A673 (cell line): Measurements from ENCODE around the gene DNAJC16. TPM values are rescaled to one million over a fixed set of nuclear protein-coding genes. Genes with fewer than 3 reads are reported as not detected.

ENCODE experiments used
- BruUV-seq: library from RNA; stranded (reverse); fragments of 400-500 nt; replicated peaks from 2 replicates; lab custom pipeline; 2021; lab: Mats Ljungman, UMichigan
- CTCF ChIA-PET: fragments of 300-600 bp; sonication (Branson Sonifier 250); formaldehyde crosslinking; loops from one replicate; lab custom pipeline; 2022; ENCODE audit warnings: antibody characterized with exemption; lab: Charles Lee
- POLR2A ChIA-PET: fragments of 300-600 bp; sonication (Branson Sonifier 250); formaldehyde crosslinking; loops from one replicate; lab custom pipeline; 2022; ENCODE audit warnings: antibody characterized with exemption; ENCODE audit not compliant: low non-redundant PET; lab: Charles Lee
- DNase-seq: peaks from one replicate; pipeline ENCODE4 v3.0.0-alpha.2; 2015; ENCODE audit warnings: low spot score
- H3K27ac ChIP-seq: fragments of 200-600 bp; sonication (generic); 2 replicates; pipeline ENCODE4 v1.5.1; 2016; ENCODE audit warnings: mixed run types, low read depth, mild to moderate bottlenecking, mixed read lengths, antibody characterized with exemption, low read length; ENCODE audit not compliant: poor library complexity, severe bottlenecking
- H3K27me3 ChIP-seq: fragments of 200-600 bp; sonication (generic); replicated peaks from 2 replicates; pipeline ENCODE4 v1.6.1; 2017; ENCODE audit warnings: mixed run types, low read depth, mild to moderate bottlenecking, mixed read lengths, antibody characterized with exemption, low read length; ENCODE audit not compliant: insufficient read depth, poor library complexity
- H3K36me3 ChIP-seq: fragments of 200-600 bp; sonication (generic); 2 replicates; pipeline ENCODE4 v1.6.1; 2016; ENCODE audit warnings: mixed run types, mild to moderate bottlenecking, mixed read lengths, antibody characterized with exemption, low read length; ENCODE audit not compliant: insufficient read depth, poor library complexity, severe bottlenecking
- H3K4me1 ChIP-seq: fragments of 200-600 bp; sonication (generic); 2 replicates; pipeline ENCODE4 v1.6.1; 2017; ENCODE audit warnings: mixed run types, mild to moderate bottlenecking, mixed read lengths, antibody characterized with exemption, low read length; ENCODE audit not compliant: insufficient read depth, poor library complexity, severe bottlenecking
- H3K4me3 ChIP-seq: fragments of 200-600 bp; sonication (generic); 2 replicates; pipeline ENCODE4 v1.5.1; 2016; ENCODE audit warnings: low read depth, mixed run types, mild to moderate bottlenecking, mixed read lengths, low read length; ENCODE audit not compliant: poor library complexity, severe bottlenecking
- H3K9me3 ChIP-seq: fragments of 200-600 bp; sonication (generic); 2 replicates; pipeline ENCODE4 v1.6.1; 2016; ENCODE audit warnings: mixed run types, low read depth, mild to moderate bottlenecking, mixed read lengths, antibody characterized with exemption, low read length; ENCODE audit not compliant: poor library complexity, severe bottlenecking
- EZH2 ChIP-seq: fragments of 200-600 bp; sonication (generic); IDR thresholded peaks from 2 replicates; pipeline ENCODE4 v1.6.1; 2017; ENCODE audit warnings: borderline replicate concordance, low read depth, mild to moderate bottlenecking, mixed read lengths, antibody characterized with exemption, low read length; ENCODE audit not compliant: poor library complexity, severe bottlenecking
- intact Hi-C: fragments of 100-400 bp; cut with micrococcal nuclease; formaldehyde crosslinking; loops from one replicate; pipeline ENCODE4 v1.10.0; 2022; ENCODE audit not compliant: unreplicated experiment
- total RNA-seq: library from RNA; stranded (reverse); gene quantifications from 2 replicates; pipeline ENCODE4 v1.2.3, GENCODE V29; 2021
- TF ChIP-seq, protein P1 (sequence below): fragments of 300-800, 200-600 bp; sonication (generic); conservative IDR thresholded peaks from 2 replicates; pipeline ENCODE4 v1.5.1; 2017; ENCODE audit warnings: low read depth, mild to moderate bottlenecking, antibody characterized with exemption, low read length, moderate library complexity, mixed read lengths

Gene DNAJC16
- total RNA-seq, 1 experiment from 2014 or later = 17.1 TPM

DNA sequence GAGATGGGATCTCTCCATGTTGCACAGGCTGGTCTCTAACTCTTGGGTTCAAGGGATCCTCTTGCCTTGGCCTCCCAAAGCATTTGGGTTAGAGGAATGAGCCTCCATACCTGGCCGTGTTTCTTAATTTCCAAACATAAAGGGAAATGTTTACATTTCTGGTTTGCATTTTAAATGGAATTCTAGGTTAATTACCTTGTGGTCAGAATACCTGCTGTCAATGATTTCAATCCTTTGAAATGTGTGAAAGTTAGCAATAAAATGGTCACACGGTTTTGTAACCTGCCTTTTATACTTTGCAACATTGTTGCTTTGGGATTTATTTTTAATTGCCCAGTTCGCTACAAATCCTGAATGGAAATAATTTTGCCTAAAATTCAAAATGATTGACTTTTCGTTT lies 31.9 kb downstream of the DNAJC16 start:
- H3K4me1 ChIP-seq = no peaks in the 10 kb centered on the region
- DNase-seq = no peak
- no peak overlapping the region for H3K27ac ChIP-seq
- H3K9me3 ChIP-seq = no peaks in the 10 kb centered on the region
- no peak overlapping the region for H3K4me3 ChIP-seq
- ChIA-PET POLR2A (no interaction called here), CTCF (no interaction called here)
- no peaks in the 10 kb centered on the region for H3K27me3 ChIP-seq
- TF ChIP-seq, protein P1, sequence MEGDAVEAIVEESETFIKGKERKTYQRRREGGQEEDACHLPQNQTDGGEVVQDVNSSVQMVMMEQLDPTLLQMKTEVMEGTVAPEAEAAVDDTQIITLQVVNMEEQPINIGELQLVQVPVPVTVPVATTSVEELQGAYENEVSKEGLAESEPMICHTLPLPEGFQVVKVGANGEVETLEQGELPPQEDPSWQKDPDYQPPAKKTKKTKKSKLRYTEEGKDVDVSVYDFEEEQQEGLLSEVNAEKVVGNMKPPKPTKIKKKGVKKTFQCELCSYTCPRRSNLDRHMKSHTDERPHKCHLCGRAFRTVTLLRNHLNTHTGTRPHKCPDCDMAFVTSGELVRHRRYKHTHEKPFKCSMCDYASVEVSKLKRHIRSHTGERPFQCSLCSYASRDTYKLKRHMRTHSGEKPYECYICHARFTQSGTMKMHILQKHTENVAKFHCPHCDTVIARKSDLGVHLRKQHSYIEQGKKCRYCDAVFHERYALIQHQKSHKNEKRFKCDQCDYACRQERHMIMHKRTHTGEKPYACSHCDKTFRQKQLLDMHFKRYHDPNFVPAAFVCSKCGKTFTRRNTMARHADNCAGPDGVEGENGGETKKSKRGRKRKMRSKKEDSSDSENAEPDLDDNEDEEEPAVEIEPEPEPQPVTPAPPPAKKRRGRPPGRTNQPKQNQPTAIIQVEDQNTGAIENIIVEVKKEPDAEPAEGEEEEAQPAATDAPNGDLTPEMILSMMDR = no peak
- no peak for TF ChIP-seq EZH2
- intact Hi-C loops = no loop called here
- BruUV-seq = no TSS peak
- H3K36me3 ChIP-seq = peaks cover 17% of the 10 kb centered on the region

DNA sequence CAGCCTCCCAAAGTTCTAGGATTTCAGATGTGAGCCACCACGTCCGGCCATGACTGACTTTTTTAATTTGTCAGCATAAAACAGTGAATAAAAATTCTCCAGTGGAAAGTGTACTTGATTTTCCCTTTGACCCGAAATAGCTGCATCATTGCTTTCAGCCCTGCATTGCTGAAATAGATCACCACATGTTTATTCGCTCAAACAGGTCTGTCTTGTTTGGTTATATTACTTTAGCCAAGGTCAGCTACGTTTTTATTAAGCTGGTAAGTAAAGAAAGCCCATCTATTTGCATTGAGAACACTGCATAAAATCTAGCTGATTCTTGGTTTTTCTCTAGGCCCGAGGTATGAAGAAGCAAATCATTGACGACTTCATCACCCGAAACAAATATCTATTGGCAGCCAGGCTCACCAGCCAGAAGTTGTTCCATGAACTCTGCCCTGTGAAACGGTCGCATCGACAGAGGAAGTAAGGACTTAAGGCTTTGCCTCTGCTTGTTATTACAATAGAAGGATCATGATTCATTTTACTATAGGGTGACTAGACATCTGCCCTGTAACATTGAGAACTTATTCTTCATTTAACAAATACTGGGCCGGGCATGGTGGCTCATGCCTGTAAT lies 32.7 kb downstream of the DNAJC16 start:
- intact Hi-C loops = no loop called here

DNA sequence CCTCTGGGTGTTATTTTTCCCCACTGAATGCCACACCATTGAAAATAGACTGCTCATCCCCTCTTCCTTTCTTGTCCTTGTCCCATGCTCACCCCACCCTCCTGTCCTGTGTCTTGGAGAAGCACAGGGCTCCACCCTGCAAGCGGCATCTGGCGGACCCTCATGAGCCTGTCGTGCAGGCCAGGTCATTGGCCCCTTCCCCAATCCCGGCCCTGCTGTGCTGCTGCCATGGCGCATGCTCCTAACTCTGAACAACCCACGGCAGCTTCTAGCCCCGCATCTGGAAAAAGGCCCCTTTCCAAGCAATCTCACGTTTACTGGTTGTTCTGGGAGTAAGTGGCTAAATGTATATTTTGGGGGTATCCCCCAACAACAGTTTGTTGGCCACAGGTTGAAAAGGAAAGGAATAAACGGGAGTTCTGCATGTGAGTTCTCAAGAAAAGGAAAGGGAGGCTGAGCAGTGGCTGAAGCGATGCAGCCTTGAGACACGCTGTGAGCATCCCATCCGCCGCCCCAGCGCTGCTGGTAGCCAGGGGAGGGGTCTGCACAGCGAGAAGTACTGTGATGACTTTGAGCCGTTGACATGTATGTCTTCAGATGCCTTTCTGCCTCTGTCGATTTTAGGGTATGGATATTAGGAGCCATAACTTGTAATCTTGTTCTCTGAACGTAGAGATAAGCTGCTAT lies 41.9 kb downstream of the DNAJC16 start:
- ChIA-PET CTCF (no interaction called here), POLR2A (no interaction called here)
- H3K4me3 ChIP-seq = no peak overlapping the region
- H3K27ac ChIP-seq = no peak overlapping the region
- BruUV-seq = no TSS peak
- peaks cover 29% of the 10 kb centered on the region for H3K36me3 ChIP-seq
- no peak for DNase-seq
- intact Hi-C loops = no loop called here
- no peaks in the 10 kb centered on the region for H3K4me1 ChIP-seq
- H3K27me3 ChIP-seq = no peaks in the 10 kb centered on the region
- TF ChIP-seq EZH2 = no peak
- TF ChIP-seq, protein P1 = no peak
- no peaks in the 10 kb centered on the region for H3K9me3 ChIP-seq

More for the DNA sequence above, 32.7 kb downstream of the DNAJC16 start:
- no peak overlapping the region for H3K27ac ChIP-seq
- H3K4me1 ChIP-seq = no peaks in the 10 kb centered on the region
- ChIA-PET POLR2A (no interaction called here), CTCF (no interaction called here)
- no peak for DNase-seq
- H3K9me3 ChIP-seq = no peaks in the 10 kb centered on the region
- no peaks in the 10 kb centered on the region for H3K27me3 ChIP-seq
- no peak overlapping the region for H3K4me3 ChIP-seq
- peaks cover 21% of the 10 kb centered on the region for H3K36me3 ChIP-seq
- BruUV-seq = no TSS peak
- TF ChIP-seq, protein P1 = no peak
- no peak for TF ChIP-seq EZH2
